ENCODE data around the gene MTREX.

Gene MTREX

DNA sequence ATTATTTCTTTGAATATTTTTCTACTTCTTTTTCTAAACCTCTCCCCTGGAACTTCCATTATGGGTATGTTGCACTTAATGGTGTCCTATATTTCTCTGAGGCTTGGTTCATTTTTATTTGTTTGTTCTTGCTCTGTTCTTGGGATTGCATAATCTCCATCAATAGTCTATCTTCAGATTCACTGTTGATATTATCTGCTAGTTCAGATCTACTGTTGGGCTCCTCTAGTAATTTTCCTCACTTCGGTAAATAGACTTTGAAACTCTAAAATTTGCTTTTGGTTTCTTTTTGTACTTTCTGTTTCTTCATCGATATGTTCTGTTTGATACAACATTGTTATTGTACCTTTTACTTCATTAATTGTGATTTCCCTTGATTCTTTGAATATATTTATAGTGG lies 76.3 kb downstream of the MTREX start:
- DNase-seq (ENCODE audit: low spot score), result no peak

DNA sequence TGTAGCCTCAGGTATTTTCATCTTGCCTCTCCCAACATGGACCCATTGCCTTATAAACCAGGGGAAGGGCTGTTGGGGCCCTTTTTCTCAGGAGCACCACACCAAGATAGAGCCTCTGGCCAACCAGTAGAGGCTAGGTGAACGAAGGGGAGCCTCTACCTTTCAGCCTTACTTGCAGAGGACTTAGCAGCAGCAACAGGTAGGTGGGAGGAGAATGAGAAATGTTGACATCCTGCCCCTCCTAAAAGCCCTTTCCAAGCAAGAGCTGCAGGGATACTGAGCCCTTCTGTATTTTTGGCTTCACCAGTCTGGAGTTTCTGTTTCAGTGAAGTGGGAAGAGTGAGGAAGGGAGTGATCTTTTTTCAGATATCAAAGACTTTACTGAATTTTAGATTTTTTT lies 77.4 kb downstream of the MTREX start:
- DNase-seq (ENCODE audit: low spot score), result no peak

- no peak for DNase-seq (ENCODE audit: low spot score)
Measured at GRCh38 chr5:55385846-55386245, 78.1 kb downstream of the MTREX start.

DNA sequence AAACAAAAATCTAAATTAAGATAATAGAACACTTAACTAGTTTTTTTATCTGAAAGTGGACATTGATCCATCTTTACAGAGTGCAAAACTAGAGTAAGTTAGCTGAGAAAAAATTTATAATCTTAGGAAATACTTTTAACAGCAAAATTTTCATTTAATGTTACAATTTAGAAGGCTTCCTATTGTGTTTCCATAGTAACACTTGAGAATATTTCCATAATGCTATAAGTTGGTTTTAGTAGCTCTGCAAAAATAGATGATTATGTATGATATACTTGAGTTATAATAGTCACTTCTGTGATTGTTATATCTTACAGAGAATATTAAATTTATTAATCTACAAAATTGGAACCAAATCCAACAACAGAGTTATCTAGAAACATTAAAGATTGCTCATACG lies 78.6 kb downstream of the MTREX start:
- DNase-seq (ENCODE audit: low spot score), result no peak

- DNase-seq (ENCODE audit: low spot score), result no peak
Measured at GRCh38 chr5:55387865-55388264, 80.1 kb downstream of the MTREX start.

GRCh38 chr5:55391707-55392106 lies 83.9 kb downstream of the MTREX start:
- DNase-seq (ENCODE audit: low spot score), result no peak

GRCh38 chr5:55392669-55393068 lies 84.9 kb downstream of the MTREX start:
- DNase-seq (ENCODE audit: low spot score), result no peak

DNA sequence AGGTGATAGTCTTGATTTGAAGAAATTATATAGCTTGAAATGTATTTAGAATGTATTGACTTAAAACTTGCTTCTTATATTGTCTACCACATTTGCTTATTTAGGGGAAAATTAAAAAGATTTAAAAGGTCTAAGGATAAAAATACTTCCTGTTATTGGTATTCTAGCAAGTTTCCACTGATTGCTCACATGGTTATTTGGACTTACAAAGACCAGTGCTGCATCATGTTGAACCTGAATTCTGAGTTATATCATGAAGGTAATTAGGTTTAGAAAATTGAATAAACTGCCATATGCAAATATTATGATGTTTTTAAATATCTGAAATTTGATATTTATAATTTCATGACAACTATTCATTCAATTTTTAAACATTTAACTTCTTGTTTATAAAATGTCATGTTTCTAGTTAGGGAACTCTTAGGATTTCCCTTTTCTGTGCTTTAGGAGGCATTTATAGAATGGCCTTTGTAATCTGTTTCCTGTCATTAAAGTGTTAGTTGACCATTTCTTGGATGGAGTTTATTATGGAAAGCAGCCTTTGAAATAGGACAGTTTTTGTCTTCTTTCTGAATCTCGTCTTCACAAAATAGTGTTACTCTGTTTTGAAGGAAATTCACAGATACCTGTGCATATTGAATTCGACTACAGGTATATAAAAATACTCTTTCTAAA lies 85.8 kb downstream of the MTREX start:
- DNase-seq (ENCODE audit: low spot score), result no peak

GRCh38 chr5:55402199-55402598 lies 94.4 kb downstream of the MTREX start:
- DNase-seq (ENCODE audit: low spot score), result no peak

GRCh38 chr5:55406292-55406691 lies 98.5 kb downstream of the MTREX start:
- no peak for DNase-seq (ENCODE audit: low spot score)

GRCh38 chr5:55407059-55407684 lies 99.4 kb downstream of the MTREX start:
- peak; percentile 14 for DNase-seq (ENCODE audit: low spot score)

- no peak for DNase-seq (ENCODE audit: low spot score)
Measured at GRCh38 chr5:55407984-55408383, 100.2 kb downstream of the MTREX start.

GRCh38 chr5:55409775-55410174 lies 102.0 kb downstream of the MTREX start:
- DNase-seq (ENCODE audit: low spot score), result no peak

- no peak for DNase-seq (ENCODE audit: low spot score)
Measured at GRCh38 chr5:55410845-55411244, 103.1 kb downstream of the MTREX start.

DNA sequence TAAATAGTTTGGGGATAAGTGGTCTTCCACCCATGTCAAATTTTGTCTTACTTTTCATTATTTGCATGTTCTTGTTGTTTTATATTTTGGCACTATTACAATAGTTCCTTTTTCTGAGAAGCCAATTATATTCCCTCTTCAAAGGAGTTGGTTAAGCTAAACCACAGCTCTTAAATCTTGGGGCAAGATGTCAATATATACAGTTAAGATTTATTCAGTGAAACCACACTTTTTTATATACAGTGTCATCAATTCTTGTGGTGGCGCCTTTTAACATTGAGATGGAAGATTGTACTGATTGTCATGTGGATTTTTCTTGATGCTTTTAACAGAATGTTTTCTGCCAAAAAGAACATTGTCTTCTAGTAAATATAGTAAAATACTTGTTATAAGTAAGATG lies 104.1 kb downstream of the MTREX start:
- DNase-seq (ENCODE audit: low spot score), result no peak

DNA sequence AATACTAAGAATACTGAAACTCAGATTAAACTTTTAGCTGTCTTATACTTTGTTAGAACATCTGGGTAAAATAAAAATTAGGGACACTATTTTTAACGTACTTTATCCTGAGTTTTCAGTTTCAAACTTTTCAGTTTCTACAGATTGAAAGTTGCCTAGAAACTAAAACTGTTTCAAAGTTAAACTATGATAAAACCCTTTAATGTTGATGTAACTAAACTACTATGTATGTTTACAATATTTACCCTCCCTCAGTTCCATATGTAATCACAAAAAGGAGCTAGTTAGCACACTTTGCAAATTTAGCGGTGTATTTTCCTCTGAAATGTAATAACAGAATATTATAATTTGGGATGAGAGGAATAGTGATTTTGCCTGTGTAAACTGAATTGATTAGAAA lies 105.9 kb downstream of the MTREX start:
- DNase-seq (ENCODE audit: low spot score), result no peak

DNA sequence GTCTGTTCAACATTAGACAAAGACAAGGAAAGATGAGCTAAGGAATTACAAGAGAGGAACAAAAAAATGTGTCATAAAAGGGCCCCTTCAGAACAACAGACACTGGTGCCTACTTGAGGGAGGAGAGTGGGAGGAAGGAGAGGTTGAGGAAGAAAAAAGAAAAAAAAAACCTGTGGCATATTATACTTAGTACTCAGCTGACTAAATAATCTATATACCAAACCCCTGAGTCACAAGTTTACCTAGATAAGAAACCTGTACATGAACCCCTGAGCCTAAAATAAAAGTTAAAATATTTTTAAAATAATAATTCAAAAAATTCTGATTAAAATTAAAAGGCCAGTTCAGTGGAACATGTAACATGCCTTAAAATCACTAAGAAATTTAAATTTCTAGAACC lies 107.3 kb downstream of the MTREX start:
- no peak for DNase-seq (ENCODE audit: low spot score)

GRCh38 chr5:55416306-55416705 lies 108.5 kb downstream of the MTREX start:
- no peak for DNase-seq (ENCODE audit: low spot score)

DNA sequence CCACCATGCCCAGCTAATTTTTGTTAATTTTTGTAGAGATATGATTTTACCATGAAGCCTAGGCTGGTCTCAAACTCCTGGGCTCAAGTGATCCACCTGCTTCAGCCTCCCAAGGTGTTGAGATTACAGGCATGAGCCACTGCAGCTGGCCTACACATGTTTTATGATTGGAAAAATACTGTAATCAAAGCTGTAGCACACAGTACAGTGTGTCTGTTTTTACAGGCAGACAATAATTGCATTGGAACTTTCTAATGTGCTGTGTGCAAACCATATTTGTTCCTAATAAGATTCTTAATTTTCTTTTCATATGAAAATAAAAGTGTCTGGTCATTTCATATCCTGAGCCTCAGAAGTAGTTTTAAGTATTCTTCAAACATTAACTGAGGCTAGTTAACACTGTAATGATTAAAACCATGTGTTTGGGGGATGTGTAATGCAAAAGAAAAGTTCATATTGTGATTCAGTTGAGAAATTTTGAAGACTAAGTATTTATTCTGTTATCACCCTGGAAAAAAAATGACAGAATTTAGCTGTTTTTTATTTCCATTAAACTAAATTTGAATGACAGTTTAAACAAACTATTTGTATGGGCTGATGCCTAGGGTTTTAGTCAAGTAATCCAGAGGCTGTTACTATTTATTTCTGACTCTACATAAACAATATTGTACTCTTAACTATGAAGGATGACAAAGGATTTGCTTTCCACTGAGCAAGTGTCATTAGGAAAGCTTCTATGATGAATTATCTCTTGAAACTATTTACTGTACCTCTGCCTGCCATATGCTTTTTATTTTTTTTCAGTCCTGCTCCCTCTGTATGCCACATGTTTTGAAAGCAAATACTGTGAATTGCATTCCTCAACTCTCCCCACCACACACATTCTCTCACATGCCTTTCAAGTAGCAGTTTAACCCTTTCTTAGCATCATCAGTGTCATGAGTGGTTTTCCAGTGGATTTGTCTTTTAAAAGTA lies 111.5 kb downstream of the MTREX start:
- no peak for DNase-seq (ENCODE audit: low spot score)

GRCh38 chr5:55421074-55421529 lies 113.3 kb downstream of the MTREX start:
- DNase-seq (ENCODE audit: low spot score), result no peak

- no peak for DNase-seq (ENCODE audit: low spot score)
Measured at GRCh38 chr5:55426455-55426854, 118.7 kb downstream of the MTREX start.

DNA sequence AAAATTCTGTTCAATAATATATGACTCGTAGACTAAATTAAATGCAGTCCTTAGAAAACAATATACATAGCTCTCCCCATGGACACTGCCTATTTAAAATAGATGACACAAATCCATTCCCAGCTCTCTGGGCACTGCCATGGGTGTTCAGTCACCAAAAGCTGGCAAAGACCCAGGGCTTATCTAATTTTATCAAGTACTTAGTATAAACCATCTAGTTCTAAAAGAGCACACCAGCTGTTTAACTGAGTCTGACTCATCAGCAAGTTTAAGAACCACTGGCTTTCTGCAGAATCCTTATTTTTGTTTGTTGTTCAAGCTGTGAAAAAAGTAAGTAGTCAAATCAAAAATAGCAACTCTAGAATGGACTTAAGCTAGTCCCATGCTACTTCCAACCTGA lies 119.4 kb downstream of the MTREX start:
- no peak for DNase-seq (ENCODE audit: low spot score)

- DNase-seq (ENCODE audit: low spot score), result no peak
Measured at GRCh38 chr5:55429221-55429612, 121.4 kb downstream of the MTREX start.

All from HuH-7 (cell line).